GM18519 (cell line): ENCODE data around the gene ITPRID1.

Source experiments
- ATAC-seq: cut with Tn5 transposase; IDR thresholded peaks from one replicate; pipeline ENCODE4 v1.9.1; 2021; ENCODE audit warnings: mild to moderate bottlenecking, moderate library complexity; ENCODE audit not compliant: unreplicated experiment, low FRiP score

ITPRID1 gene

DNA sequence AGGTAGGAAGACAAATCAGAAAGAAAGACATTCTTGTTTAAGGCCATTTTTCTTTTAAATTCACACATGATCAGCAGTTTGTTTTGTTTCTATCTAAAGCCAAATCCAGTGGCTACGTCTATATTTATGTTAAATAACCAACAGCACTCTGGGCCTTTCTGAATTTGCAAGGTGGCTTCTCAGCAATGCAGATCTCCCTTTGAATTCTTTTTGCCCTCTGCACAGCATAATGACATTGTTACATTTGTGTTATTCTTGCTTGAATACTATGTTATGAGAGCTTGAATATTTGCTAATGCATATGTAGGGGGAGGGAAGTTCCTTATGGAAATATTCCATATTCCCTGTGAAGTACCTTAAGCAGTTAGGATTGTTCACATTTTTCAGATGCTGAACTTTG lies 99.7 kb downstream of the ITPRID1 start:
- no peak for ATAC-seq

DNA sequence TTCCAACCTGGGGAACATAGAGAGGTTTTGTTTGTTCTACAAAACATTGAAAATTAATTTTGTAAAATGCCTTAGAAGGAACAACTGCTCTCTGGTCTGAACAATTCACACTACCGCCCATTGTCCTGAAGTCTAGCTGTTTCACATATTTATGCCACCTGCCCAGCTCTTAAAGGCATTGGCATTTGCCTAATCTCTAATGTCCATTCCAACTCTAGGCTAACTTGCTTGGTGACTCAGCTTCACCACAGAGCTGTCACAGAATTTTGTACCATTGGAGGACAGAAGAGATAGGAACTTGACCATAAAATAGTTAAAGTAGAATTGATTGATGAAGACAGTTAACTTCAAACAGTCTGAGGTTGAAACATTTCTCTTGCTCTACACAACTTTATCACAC lies 119.6 kb downstream of the ITPRID1 start:
- no peak for ATAC-seq

DNA sequence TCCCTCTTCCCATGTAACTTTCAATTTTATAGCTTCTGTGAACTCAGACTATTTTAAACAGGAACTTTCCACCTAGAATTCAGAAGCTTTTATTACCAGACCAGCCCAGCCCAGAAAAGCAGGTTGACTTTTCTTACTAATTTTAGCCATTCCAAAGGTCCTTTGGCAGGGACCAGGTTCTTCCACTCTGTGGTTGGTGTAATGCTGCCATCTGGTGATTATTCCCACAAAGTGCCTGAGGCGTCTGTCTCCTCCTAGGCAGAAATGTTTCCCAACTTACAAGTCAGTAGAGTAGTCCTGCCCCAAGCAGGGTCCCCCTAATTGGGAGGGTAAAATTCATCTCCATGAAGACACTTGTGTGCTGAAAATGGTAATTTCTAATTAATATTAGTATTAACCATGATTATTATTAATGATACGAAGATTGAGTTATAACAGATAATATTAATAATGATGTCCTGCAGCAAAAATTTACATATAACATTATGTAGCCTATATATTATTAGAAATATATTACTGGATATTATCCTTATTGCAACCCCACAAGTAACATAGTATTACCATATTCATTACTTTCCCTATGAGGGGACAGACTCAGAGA lies 120.1 kb downstream of the ITPRID1 start:
- ATAC-seq, result no peak

DNA sequence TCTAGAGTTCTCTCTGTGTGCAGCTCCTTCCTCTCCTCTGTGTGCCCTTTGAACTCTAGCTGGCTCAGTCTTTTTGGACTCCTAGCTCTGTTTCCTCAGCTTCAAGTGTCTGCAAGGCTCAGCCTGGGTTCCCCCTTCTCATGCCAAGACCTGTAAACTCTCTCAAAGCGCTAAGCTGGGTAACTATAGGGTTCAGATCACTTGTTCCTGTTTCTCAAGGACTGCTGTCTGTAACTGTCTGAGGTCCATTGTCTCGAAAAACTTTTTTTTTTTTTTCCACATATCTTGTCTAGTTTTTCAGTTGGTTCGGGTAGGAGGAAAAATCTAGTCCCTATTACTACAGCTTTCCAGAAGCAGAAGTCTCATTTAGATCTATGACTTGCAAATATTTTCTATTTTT lies 126.5 kb downstream of the ITPRID1 start:
- ATAC-seq, result no peak

DNA sequence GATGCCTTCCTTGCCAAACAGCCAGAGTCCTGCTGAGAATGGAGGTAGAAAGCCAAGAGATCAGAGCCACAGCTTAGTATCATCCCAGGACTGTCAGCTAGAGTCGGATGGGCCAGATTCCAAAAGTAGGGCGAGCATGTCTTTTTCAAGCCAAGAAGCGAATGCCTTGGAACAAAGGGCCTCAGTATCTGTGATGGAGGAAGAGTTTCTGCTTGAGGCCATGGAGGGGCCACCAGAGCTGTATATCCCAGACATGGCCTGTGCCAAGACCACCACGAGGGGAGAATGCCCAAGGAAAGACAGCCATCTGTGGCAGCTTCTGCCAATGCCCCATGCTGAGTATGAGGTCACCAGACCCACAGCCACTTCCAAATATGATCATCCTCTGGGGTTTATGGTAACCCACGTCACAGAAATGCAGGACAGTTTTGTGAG lies 128.8 kb downstream of the ITPRID1 start:
- ATAC-seq, result no peak

DNA sequence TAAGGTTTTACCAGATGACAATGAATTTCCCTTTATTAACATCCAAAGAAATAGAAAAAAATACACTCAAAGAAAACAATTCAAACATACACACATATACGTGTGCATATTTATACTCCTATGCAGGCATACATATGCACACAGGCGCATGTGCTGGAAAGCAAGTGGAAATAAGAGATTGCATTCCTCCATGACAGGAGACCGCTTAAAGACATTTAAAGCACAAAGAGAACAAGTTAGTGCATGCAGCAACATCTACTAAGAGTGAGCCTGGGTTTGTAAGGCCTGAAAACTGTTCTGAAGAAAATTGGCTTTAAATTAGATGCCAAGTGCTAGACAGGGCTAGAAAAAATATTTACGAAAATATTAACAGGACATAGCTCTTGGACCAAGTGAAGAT lies 133.1 kb downstream of the ITPRID1 start:
- no peak for ATAC-seq

DNA sequence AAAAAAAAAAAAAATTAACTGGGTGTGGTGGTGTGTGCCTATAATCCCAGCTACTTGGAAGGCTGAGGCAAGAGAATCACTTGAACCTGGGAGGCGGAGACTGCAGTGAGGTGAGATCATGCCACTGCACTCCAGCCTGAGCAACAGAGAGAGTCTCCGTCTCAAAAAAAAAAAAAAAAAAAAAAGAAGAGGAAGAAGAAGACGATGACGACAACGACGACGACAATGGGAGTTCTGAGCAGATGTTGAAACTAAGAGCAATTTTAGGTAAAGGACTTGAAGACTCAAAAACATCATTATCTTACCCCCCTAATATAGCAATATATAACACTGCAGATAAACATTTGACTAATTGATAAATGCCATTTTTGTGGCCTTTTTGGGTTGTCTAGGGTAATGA lies 133.6 kb downstream of the ITPRID1 start:
- ATAC-seq, result no peak

DNA sequence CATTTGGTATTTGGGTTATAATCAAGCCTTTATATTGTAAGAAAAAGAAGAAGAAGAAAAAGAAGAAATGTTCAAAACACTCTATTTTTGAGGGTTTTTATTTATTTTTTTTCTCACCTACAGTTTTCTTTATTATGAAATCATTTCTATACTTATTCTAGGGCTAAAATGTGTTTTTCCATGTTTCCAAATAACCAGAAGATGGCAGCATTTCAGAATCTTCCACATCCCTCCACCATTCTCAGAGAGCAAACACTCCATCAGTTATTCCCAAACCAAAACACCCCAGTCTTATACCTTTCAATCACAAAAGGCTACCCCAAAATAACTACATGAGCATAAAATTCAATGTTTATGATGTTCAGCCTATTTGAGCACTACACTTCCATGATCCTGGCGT lies 134.4 kb downstream of the ITPRID1 start:
- no peak for ATAC-seq

DNA sequence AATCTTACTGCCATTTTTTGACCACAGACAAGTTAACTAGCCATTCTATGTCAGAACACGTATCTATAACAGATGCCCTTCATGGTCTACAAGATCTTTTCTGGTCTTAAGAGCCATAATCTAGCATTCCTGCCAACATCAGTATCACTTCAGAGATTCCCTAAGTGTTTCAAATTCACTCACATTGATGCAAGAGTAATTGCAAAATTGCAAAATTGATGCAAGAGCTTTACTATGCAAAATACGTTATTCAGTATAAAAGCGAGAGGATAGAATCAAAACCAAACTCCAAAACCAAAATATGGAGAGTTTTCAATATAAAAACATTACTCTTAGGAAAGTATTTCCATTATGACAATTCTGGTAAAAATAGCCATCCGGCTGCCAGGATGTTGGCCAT lies 135.0 kb downstream of the ITPRID1 start:
- ATAC-seq, result no peak

DNA sequence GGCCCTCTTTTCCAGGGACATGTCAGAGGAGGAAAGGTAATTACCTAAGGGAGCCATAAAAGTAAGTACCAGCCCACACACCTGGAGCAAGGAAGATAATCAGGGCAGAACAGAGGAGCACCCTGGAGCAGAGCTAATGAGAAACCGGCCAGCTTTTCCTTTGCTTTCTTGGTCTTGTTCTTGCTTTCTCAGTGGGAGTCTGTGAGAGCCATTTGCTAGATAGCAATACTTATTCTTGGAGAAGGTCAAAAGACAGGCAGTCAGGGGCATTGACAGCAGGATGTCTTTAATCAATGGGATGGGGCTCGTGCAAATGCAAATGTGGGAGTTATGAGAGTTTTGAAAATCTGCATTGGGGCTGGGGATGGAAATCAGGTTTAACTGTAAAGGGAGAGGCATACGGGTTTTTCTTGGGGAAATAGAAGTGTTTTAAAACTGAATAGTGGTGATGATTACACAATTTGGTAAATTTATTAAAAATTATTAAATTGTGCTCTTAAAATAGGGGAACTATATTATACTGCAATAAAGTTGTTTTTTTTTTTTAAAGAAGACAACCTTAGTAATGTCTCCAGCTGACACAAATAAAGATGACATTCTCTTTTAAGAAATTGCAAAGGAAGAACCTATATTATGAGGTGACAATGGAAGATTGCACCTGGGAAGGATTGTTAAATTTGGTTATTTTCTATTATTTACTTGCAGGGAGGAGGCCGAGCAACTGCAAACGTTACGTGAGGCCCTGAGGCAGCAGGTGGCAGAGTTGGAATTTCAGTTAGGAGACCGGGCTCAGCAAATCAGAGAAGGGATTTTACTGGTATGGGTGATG lies 137.6 kb downstream of the ITPRID1 start:
- ATAC-seq, result no peak

DNA sequence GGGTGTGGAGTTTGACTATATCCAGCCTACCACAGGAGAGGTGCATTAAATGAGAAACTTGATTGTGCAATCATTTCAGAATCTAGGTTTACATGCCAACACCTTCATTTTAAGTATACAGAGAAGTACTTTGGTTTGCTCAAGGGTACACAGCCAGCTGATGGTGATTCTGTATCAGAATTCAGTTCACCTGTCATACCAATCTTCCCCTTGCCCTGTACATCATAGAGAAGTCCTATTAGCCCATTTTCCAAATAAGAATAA lies 138.1 kb downstream of the ITPRID1 start:
- ATAC-seq, result no peak

DNA sequence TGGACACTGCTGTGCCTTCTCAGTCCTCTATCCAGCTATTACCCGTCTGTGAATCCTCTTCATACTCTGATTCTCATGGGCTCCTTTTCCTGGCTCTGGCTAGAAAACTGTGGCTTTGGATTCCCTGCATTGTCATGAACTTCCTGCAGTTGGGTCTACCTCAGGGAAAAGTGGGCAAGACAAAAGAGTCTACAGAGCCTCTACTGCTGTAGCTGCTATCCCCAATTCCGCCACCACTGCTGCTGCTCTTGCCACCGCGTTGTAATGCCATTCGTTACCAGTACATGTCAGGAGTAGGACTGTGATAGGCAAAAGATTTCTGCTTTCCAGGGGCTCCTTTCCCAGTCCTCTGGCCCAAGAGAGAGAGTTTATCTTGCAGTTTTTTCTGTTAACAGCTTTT lies 149.2 kb downstream of the ITPRID1 start:
- ATAC-seq, result no peak

DNA sequence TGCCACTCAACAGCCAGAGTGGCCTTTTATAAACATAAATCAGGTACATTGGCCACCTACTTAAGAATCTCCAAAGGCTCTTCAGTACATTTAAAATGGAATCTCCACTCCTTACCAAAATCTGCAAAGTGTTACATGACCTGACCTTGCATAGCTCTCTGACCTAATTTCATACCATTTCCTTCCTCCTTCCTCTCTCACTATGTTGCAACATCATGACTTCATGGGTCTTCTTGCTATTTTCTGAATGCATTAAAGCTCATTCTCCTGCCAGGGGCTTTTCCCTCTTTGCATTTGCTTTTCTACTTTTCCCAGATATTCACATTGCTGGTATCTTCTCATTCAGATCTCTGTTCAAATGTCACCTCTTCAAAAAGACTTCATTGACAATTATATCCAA lies 151.0 kb downstream of the ITPRID1 start:
- no peak for ATAC-seq

DNA sequence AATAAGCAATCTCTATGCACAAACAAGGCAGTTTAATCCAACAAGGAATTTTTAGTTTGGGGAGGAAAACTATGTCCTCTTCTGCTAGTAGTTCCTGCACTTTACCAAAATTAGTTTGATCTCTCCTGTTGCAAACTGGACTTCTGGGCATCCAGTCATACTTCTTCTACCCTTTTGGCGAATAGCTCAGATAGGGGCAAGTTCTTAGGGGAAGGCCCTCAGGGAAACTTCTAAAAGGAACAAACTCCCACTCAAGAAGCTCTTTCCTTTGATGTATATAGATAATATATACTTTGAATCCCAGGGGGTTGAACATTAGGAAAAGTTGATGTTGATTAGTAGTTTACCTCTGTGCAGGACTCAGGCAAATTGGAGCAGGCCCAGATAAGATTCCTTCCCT lies 151.7 kb downstream of the ITPRID1 start:
- no peak for ATAC-seq

DNA sequence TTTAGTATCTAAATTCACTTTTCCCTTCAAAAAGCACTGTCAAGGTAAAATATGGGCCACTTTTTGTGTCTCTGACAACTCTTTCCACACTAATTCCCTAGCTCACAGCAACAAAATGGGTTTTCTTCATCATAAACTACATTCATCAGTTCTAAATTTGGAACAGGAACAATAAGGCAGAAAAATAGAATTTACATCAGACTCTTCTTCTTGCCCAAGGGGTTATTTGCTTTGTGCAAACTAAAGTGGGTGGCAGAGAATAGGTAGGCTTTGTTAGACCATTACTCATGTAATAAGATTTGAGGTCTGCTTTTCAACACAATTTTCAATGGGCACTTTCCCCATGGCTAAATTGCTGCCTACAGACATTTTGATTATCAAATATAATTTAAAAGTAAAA lies 155.6 kb downstream of the ITPRID1 start:
- no peak for ATAC-seq

DNA sequence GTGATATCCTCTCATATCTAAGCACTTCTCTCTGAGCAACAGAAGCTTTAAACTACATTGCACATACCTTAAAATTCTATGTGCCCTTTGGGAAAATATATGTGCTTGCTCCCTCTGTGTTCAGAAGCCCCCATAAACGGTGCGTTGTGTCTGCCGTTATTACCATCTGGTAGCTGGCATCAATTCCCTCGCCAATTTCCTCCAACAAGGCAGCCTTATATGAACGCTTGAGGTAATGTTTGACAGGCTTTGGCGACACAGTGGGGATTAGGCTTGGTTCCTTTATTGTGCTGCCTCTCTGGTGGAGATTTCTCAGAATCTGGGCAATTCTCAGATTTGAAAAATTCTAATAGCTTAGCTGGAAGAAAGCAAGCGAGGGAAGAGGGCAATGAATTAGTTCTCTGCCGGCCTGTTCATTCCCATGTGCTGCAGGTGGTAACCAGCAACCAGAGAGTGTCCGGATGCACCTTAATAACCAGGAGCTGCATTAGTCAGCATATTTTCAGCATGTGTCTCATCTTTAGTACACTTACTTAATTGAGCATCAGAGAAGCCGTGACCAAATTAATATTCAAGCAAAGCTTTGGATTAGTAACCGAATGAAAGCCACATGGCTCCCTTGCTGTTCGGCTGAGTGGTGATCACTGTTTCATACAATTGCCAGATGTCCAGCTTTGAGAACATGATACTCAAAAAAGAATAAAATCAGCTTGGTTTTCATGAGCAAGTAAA lies 165.8 kb downstream of the ITPRID1 start:
- ATAC-seq, result no peak

DNA sequence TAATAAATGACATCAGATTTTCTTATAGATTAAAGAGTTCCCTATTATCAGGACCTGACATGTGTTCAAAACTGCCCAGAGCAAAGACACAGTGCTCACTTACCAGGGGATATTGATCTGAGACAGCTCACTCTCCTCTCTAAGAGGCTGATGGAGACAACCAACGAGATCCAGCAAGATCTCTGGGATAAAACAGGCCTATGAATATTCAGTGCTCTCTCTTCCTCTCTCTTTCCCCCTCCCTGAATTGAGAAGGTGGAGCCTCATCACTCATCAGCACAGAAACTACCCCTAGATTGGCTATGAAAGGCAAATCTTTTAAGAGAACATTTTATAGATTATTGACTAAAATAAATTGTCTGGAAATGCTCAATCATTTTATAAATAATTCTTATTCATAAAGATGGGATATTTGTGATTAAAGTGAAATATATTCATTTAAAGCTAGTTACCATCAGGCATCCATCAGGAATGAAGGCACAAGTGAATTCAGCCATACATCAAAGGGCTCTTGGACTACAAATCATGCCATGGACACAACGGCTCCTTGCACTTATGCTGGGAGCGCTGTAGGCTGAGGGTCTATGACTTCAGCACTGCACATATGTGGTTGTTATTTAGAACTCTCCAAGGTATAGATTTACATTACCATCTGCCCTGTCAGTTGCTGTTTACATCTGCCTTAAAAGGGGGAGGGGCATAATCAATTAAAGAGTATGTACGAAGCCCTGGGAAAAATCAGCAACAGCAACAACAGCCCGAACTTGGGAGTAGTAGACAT lies 169.7 kb downstream of the ITPRID1 start:
- no peak for ATAC-seq

DNA sequence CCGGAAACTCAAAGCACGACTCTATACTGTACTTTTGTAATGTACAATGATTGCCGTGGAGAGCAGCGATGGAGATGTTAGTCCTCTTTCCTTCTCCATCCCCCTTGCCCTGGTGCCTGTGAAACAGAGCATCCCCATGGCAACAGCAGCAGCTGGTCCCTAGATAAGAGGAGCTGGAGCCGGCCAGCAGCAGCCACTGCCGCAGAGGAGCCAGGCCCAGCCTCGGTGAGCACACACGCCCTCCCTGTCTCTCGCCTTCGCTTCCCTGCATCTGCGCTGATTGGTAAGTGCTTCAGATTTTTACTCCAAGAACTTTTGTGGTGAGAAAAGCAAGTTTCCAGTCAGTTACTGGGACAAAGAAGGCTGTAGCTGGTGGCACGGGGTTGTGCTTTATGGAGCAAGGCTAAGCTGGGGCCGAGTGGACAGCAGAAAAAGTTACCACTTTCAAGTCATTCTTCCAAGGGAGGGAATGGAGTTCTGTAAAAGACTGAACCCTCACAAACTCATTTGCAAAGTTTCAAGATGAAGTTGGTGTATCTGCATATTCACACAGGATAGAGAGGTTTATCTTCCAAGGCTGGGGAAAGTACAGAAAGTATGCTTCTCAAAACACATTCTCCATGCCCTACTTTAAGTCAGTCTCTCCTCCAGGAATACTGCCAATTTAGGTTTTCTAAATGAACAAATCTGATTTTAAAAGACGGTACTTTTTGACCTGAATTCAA lies 173.3 kb downstream of the ITPRID1 start, which contains the start of gene PPP1R17:
TSS of gene PPP1R17 (plus strand) at position 192 of the 725 bp plus-strand sequence. CDS start 5,227 bp downstream, outside the sequence.
- no peak for ATAC-seq

DNA sequence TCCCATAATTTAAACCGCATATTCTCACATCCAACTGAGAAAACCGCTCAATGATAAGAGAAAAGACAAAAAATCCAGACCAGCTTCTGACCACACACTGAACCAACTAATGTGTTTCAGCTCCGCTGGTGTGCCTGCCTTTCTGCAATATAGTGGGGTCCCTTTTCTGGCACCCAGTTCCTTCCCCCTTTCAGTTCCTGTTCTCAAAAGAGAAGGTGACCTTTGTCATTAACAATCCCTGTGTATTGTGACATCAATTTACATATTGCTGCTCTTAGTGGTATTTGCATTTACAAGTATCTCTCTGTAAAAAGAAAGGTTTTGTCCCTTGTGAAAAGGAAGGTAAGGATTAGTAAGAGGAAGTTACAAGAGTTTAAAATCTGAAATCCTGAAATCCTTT lies 174.5 kb downstream of the ITPRID1 start:
- peak; percentile 94 for ATAC-seq

DNA sequence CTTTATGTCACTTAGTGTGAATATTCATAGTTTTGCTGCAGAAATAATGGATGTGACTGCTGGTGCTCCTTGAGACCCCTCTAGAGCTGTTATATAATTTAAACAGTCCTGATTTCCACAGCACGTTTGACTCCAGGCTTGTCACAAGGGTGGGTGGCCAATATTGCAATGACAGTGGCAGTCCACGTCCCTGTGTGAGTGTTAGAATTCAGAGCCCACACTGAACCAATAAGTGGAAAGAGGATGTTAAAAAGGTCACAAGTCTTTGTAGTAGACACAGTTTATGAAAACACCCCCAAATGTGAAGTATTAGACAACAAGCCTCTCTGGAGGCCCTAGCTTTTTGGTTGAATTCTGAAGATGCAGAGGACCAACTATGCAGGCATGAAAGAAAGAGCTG lies 175.1 kb downstream of the ITPRID1 start:
- no peak for ATAC-seq
